GM21515 (cell line): ENCODE measurements around the gene VPS4A.

Experiments
- ATAC-seq: cut with Tn5 transposase; IDR thresholded peaks from one replicate; pipeline ENCODE4 v1.9.1; 2021; ENCODE audit not compliant: unreplicated experiment

Gene VPS4A

DNA sequence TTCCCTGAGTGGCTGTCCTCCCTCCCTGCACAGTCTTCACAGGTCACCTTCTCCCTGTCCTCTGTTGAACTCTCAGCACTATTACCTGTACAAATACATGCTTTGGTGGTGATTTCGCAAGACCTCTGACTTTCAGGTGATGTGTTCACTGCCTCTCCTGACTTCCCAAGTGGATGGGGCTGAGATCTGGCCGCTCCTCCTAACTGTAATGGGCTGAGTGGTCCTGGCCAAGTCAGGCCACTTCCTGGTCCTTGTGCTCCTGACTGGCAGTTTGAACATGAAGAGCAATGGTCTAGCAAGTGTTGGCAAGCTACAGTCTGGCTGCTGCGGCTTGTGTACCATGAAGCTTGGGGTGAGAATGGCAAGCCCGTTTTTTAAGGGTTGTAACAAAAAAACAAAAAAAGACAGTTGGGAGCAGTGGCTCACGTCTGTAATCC lies 52.1 kb downstream of the VPS4A start:
- ATAC-seq: no peak

DNA sequence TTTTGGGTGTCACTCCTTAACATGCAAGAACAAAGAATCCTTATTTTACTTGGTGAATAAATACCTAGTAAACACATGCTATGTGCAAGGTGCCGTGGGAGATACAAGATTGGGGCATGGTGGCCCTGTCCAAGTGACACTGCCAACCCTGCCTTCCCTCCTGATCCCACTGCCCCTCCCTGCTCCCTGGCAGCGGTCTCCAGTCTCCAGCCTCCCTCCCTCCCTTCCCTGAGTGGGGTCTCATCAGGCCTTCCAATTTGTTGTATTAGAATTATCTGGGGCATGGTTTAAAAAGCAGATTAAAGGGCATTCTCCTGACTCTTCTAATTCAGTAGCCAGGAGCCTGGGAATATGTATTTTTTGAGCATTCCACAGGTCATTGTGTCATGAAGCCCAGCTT lies 52.9 kb downstream of the VPS4A start:
- no peak for ATAC-seq

DNA sequence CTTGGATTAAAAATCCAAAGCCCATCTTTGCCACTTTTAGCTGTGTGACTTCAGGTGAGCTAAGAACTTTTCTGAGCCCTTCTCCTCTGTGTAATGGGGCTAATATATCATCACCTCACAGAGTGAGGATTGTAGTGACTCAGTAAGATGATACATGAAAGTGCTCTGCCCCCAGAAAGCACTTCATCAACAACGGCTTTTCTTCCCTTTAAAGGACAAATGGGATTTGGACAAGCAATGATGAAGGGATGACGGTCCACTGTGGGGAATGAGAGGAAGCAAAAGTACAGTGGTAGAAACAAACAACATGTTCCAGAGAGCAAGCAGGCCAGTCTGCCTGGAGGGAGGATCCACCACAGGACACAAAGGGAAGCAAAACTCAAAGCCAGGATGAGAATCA lies 54.8 kb downstream of the VPS4A start:
- ATAC-seq: no peak

DNA sequence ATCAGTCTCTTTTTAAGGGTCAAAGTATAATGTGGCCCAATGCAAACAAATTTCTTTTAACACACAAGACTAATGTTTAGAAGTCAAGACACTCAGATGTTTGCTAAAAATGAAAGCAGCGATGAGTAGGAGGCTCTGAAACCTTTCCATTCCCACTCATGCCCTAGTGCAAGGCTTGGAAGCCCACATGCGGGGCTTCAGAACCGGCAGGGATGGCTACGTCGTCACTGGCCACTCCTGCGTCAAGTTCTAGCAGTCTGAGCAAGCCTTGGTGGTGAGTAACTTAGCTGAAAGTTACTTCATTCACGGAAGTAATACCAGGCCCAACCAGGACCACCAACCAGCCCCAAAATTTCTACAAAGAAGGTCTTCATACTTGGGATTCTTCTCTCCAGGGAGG lies 55.3 kb downstream of the VPS4A start:
- no peak for ATAC-seq

DNA sequence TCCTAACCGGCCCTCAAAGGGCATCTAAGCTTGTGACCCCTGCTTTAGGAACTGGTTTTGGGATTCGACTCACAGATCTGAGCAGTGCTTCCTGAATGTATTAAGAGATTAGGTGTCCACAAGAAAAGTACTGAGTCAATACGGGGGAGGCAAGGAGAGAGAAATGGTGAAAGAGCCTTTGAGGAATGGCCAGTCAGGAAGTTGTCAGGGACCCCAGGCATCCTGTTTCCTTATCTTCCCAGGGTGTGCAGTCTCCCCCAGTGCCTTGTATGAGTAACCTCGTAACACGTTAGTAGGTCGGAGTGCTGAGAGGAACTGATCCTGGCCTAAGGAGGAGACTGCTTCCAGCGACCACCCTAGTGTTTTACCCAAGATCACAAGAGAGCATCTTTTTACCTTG lies 56.8 kb downstream of the VPS4A start:
- no peak for ATAC-seq

DNA sequence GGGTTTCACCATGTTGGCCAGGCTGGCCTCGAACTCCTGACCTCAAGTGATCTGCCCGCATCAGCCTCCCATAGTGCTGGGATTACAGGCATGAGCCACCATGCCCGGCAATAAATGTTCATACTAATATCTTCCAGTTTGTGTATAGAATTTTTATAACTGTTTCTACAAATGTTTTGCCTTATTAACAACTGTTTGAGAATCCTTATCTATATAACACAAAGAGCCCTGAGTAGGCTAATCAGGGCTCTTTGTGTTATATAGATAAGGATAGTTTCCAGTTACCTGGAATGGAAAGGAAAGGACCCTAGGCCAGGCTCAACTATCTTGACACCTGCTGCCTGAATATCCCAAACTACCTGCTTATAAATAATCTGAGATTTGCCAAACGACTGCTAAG lies 57.7 kb downstream of the VPS4A start:
- no peak for ATAC-seq

DNA sequence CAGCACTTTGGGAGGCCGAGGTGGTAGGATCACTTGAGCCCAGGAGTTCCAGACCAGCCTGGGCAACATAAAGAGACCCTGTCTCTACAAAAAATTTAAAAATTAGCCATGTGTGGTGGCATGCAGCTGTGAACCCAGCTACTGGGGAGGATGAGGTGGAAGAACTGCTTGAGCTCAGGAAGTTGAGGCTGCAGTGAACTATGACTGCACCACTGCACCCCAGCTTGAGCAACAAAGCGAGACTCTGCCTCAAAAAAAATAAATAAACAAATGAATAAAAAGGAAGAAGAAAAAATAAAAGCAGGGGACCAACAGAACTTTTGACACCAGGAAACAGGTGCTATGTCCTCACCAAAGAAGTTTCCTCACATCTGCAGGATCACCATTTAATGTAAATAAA lies 60.4 kb downstream of the VPS4A start:
- no peak for ATAC-seq

DNA sequence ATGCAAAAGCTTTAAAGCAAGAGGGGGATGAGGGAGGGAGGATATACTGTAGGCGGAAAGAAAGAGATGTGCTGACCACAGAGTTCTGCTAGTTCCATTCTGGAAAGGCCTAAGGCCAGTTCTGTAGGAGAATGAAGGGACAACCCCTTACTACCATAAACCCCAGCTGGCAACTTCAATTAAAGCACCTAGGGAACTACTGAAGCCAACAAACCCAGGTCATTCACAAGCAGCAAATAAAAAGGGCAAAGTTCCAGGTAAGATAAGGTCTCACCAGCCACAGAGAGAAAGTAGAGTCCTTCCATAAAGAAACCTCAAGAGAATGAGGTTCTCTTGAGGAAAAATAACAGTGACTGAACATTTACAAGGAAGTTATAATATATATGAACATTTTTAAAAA lies 61.9 kb downstream of the VPS4A start:
- no peak for ATAC-seq
